Activated CD4-positive, alpha-beta T cell treated with anti-CD3 and anti-CD28 coated beads, Interleukin-2, amount 50 U/mL, for 16 hours (primary cell): ENCODE data around the gene RAD23A.

Experiments used
- DNase-seq: peaks from one replicate; pipeline ENCODE4 v3.0.0-alpha.2; 2020

The RAD23A gene

GRCh38 chr19:12985049-12985776, 39.6 kb downstream of the RAD23A start:
- DNase-seq, result no peak

GRCh38 chr19:12986726-12987125, 41.1 kb downstream of the RAD23A start:
- DNase-seq, result no peak

GRCh38 chr19:12987190-12987589, 41.5 kb downstream of the RAD23A start:
- no peak for DNase-seq

GRCh38 chr19:12987781-12988180, 42.1 kb downstream of the RAD23A start:
- DNase-seq, result no peak

GRCh38 chr19:12990431-12990830, 44.8 kb downstream of the RAD23A start:
- no peak for DNase-seq

DNA sequence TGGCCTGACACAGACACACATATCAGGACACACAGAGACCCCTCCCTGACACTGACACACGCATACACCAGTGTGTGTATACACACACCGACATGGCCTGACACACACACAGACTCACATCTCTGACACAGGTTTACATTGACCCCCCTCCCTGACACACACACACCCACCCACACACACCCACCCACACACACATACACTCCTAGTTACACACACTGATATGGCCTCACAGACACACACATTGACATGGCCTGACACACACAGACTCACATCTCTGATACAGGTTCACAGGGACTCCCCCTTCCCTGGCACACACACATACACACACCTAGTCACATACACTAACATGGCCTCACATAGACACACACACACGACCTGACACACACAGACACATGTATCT, 45.2 kb downstream of the RAD23A start:
- DNase-seq, result no peak

DNA sequence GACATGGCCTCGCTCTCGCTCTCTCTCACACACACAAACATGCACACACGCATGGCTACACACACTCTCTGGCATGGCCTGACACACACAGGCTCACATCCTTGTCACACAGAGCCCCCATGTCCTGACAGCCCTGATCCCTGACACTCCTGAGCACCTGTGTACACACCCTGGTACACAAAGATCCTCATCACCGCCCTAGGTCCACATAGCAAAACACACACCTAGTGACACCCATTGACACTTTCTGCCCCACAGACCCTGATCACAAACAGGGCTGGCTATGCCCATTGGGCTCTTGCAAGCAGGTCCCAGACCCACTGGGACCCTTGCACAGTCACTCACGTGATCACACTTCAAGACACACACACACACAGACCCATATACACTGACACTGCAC, 45.6 kb downstream of the RAD23A start:
- DNase-seq, result no peak

DNA sequence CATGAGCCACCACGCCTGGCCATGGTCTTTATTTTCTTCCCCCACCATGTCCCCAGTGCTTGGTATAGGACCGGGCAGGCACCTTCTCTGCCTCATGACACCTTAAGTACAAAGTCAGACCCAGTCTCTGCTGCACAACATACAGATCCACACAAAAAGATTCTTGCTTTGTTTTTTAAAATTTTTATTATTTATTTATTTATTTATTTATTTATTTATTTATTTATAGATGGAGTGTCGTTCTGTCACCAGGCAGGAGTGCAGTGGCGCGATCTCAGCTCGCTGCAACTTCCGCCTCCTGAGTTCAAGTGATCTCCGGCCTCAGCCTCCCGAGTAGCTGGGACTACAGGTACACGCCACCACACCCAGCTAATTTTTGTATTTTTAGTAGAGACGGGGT, 47.1 kb downstream of the RAD23A start:
- no peak for DNase-seq

DNA sequence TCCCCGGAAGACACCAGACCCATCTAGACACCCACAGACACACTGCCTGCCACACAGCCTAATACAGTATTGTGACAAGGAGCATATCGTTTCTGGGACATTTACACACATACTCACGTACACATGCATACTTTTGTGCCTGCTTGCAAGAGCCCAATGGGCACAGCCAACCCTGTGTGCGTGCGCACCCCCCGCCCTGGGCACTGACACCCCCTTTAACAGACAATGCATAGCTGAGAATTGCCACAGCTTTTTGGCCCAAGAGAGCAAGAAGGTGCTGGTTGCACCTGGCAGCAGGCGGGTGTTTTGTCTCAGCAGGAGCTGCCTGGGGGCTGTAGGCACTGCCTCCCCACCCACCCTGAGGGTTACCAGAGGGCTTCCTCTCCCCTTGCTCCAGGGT, 47.9 kb downstream of the RAD23A start:
- no peak for DNase-seq

DNA sequence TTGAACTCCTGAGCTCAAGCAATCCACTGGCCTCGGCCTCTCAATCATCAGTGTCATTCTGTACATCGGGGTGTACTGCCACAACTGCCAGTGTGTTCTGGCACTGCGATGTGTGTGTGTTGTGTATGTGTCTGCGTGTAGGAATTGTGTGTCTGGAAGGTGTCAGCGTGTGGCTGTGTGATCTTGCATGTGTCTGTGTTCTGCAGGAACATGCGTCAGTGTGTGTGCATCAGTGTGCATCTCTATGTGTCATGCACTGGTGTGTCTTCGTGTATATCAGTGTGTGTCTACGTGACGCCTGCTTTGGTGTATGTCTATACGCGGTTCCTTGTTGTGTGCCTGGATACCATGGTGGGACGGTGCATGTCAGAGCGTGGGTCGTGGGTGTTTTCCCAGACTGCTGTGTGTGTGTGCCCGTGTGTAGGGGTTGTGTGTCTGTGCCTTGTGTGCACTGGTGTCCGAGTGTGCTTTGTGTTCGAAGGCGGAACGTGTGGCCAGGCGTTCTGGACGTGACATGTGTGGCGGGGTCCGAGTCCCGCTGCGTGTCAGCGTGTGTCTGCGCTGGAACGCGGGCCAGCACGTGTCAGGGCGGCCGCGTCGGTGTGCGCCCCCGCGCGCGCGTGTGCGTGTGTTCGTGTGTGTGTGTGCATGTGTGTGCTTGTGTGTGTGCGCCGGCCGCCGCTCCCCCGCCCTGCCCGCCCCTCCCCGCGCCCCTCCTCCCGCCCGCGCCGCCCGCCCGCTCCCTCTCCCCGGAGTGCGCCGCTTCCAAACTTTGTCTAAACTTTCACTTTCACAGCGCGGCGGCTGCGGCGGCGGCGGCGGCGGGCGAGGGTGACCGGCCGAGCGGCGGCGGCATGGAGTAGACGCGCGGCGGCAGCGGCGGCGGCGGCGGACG, 49.3 kb downstream of the RAD23A start, which contains the start of gene NFIX:
Gene NFIX, plus strand, starts transcription at position 775 of the 895 bp plus-strand sequence. CDS start 363 bp downstream, outside the sequence.
- DNase-seq, result peak; percentile 16

GRCh38 chr19:12995596-12996405, 50.1 kb downstream of the RAD23A start:
- no peak for DNase-seq

DNA sequence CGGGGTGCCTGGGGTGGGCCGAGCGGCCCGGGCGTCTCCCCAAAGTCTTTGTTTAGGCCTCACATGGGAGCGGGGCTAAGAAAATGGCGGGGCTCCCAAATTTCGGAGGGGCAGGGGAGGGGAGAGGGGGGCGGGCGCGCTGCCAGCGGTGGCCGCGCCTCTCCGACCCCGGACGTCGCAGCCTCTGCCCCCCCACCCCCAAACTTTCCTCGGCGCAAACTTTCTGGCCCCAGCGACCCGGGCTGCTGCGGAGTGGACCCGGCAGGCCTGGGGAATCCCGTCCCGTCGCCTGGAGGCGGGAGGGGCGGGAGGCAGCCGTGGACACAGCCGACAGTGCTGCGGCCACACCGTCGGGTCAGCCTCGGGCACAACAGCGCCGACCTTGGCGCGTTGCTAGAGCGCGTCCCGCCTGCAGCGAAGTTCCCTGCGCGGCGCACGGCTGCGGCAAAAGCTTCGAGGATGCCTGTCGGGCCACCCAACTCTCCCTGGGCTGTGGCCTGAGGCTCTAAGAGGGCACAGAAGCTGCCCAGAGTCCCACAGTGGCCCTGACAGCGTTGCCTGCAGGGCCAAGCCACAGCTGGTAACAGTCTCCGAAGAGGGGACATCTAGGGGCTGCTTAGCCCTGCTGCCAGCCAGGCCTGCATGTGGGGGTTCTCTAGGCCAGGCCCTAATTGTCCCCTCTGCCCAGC, 50.9 kb downstream of the RAD23A start:
- DNase-seq, result no peak

DNA sequence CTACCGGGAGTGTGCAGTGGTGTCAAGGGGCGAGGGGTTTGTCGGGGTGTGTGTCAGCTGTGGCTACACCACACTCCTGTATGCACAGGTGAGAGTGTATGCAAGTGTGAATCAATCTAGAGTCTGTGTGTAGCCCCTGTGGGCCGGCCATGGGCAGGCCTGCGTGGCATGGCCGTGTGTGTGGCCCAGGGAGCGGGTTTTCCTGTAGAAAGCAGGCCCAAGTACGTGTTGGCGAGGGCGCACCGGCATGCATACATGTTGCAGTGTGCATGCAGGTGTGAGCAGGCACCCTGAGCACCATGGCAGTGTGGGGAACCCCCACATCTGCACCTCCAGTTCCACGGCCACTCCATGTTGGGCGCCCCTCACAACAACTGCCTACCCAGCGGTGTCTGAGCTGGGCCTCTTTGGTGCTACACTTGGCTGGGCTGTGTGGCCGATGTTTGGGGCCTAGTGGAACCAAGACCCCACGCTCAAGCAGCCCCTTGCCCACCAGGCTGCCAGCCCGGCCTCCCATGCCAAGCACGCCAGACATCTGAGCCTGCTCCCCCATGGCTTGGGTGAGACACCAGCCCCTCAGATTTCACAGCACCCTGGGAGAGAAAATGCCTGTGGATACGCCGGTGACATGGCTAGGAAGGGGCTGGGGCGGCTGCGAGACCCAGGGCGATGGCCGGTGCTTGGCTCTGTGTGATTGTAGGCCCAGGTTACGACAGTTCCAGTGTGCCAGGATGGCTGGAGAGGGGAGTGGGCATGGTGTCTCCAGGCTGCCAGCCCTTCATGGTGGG, 51.7 kb downstream of the RAD23A start:
- DNase-seq, result no peak

DNA sequence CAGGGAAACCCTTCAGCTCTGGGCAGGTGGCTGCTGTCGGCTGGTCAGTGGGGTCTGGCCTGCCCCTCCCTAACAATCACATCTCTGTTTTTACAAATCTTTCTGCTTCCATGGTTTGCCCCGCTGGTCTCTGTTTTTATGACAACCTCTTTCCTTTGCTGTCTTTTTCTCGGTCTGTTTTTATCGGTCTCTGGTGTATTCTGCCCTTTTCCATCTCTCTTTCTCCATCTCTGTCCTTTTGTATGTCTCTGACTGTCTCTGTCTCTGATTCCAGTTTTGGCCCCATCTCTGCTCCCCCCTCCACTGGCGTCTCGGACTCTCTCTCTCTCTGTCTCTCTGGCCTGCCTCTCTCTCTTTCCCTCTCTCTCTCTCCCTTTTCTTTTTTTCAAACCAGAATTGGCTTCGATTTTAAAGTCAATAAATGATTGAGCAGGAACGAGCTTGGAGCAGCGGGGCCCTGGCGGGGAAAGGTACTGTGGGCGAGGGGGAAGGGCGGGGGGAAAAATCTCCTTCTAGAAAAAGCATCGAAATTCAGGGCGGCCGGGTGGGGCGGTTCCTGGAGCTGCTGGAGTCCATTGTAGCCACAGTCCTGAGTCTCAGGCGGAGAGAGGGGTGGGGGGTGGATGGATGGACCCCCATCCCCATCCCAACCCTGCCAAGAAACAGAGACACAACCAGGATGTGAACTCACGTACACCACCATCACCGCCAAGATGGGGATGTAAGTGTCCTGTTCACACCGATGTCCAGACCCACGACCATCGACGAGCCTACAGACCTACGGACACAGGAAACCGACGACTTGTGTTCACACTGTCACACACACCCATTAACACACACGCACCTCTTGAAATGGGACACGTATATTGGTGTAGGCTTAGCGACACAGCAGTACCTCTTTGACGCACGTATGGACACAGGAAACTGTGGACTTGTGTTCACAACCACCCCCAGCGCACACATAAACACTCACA, 52.6 kb downstream of the RAD23A start:
- DNase-seq, result no peak

DNA sequence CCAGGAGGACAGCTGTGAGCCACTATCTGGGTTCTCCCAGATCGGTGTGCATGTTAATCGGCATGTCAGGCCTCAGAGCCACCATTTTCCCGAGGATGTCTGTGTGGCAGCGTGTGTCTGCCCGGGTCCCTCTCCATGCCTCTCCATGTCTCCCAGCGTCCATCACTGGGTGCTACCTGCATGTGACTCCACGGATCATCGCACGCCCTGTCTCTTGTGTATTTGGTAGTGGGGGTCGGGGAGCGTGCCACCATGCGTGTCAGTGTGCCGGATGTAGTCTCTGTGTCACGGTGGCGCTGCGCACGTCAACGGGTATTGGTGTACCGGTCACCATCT, 55.5 kb downstream of the RAD23A start:
- no peak for DNase-seq

- DNase-seq, result no peak
Measured at GRCh38 chr19:13001502-13002165, 56.0 kb downstream of the RAD23A start.

GRCh38 chr19:13002166-13002898, 56.7 kb downstream of the RAD23A start:
- no peak for DNase-seq

DNA sequence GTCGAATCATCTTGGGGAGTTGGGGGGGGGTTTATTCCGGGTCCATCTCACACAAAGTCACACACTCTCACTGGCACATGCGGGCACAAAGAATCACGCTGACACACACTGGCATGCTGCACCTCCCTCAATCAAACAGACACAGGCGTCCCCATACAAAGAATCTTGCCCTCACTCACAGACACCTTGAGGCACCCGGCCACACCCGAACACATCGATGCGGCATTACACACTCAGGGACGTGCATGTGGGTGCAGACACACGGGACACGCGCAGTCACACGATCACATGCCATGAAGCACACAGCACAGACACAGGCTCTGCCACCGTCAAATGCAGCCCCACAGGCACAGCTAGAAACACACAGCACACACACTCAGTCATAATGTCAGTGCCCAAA, 57.4 kb downstream of the RAD23A start:
- no peak for DNase-seq
